Ovary (tissue), 3 donors: ENCODE results near the gene GRB2.

ENCODE experiments used
- EP300 ChIP-seq: sonication (generic); formaldehyde crosslinking; IDR thresholded peaks from one replicate; pipeline ENCODE4 v1.6.1; 2017; ENCODE audit warnings: antibody characterized with exemption
- POLR2A ChIP-seq: fragments of 450-650 bp; IDR thresholded peaks from one replicate; pipeline ENCODE4 v1.6.1; 2017; ENCODE audit warnings: antibody characterized with exemption, mild to moderate bottlenecking, moderate library complexity
- TF ChIP-seq, protein P1 (sequence below), 3 donors: fragments of 450-650 bp in 2 of 3; fragments of 200-600 bp in 1 of 3; IDR thresholded peaks; one replicate each; pipeline versions ENCODE4 v1.5.1 to v1.8.0; 2016 to 2022; ENCODE audit warnings: antibody characterized with exemption in 3 of 3, mild to moderate bottlenecking in 1 of 3
- donor health status: DM: no; HTN: no; CAD: no.

DNA sequence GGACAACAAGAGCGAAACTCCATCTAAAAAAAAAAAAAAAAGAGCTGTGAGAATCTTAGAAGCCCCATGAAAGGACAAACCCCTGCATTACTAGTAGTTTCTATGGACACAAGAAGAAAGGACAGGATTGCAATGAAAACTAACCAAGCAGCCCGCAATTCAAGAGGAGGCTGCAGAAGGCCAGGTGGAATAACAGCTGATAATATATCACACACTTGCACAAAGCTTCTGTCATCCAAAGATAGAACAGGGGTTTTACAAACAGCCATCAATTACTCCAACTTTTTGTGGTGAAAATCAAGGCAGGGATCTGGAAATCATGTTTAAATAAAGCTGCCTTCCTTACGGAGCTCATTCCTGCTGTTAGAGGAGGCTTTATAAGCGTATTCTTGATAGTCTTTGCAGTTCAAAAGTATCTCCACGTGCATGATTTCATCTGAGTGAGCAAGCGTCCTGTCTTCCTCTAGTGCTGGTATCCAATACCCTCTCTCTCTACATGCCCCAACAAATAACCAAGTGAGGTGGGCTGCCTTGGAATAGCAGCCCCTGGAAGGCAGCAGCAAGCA, 27.8 kb upstream of the GRB2 start:
- TF ChIP-seq POLR2A, result no peak
- TF ChIP-seq, protein P1, sequence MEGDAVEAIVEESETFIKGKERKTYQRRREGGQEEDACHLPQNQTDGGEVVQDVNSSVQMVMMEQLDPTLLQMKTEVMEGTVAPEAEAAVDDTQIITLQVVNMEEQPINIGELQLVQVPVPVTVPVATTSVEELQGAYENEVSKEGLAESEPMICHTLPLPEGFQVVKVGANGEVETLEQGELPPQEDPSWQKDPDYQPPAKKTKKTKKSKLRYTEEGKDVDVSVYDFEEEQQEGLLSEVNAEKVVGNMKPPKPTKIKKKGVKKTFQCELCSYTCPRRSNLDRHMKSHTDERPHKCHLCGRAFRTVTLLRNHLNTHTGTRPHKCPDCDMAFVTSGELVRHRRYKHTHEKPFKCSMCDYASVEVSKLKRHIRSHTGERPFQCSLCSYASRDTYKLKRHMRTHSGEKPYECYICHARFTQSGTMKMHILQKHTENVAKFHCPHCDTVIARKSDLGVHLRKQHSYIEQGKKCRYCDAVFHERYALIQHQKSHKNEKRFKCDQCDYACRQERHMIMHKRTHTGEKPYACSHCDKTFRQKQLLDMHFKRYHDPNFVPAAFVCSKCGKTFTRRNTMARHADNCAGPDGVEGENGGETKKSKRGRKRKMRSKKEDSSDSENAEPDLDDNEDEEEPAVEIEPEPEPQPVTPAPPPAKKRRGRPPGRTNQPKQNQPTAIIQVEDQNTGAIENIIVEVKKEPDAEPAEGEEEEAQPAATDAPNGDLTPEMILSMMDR (IDR thresholded peaks at IDR 0.05), result no peak
- no peak for TF ChIP-seq EP300
